ENCODE results near the gene PDP2. TPM values are rescaled to one million over a fixed set of nuclear protein-coding genes. Genes with fewer than 3 reads are reported as not detected.

The PDP2 gene
- polyA plus RNA-seq, 1 of the 3 experiments (the other 2 are of a cell fraction), result 4.7 TPM

DNA sequence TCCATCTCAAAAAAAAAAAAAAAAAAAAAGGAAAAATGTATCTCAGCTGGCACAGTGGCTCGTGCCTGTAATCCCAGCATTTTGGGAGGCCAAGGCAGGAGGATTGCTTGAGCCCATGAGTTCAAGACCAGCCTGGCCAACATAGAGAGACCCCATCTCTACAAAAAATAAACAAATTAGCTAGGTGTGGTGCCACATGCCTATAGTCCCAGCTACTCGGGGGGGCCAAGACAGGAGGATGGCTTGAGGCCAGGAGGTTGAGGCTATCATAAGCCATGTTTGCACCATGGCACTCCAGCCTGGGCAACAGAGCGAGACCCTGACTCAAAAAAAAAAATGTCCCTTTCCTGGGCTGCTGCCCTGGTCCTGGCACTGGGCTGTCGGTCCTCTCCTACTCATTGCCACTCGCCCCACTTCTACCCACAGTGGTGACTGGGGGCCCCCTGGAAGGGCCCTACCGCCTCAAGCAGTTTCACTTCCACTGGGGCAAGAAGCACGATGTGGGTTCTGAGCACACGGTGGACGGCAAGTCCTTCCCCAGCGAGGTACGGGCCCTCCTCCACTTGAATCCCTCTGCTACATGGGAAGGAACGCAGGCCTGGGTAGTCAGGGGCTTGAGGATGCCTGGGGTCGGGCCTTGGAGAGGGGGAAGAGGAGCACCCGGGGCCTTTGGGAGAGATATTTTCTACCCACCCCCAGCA lies 30.1 kb upstream of the PDP2 start:
- no peaks in the 10 kb centered on the region for H3K36me3 ChIP-seq (replicated peaks in 1 of 2; ENCODE audit: control insufficient read depth in 1 of 2, insufficient read depth in 2 of 2, low read length in 1 of 2)

More for the DNA sequence above, 30.1 kb upstream of the PDP2 start:
- Histone ChIP-seq H3K4me2 (no peak overlapping the region), H3K4me3 (ENCODE audit: low read depth in 2 of 2, low read length in 1 of 2) (no peak overlapping the region), H3K4me1 (ENCODE audit: control insufficient read depth in 1 of 2, insufficient read depth in 2 of 2, low read depth in 1 of 2, low read length in 1 of 2) (no peaks in the 10 kb centered on the region), H3K27me3 (ENCODE audit: insufficient read depth) (peaks cover 4% of the 10 kb centered on the region; the same call in 1 of the 2 replicates), H3K27ac (ENCODE audit: low read depth in 2 of 2, low read length in 1 of 2) (no peak overlapping the region), H3K9me3 (no peaks in the 10 kb centered on the region), H3K9ac (no peak overlapping the region), H2AFZ (ENCODE audit: low read depth) (no peak overlapping the region), H3K9me2 (no peaks in the 10 kb centered on the region), H3F3A (replicated peaks; ENCODE audit: insufficient read depth) (no peaks in the 10 kb centered on the region), H4K20me1 (ENCODE audit: insufficient read depth) (no peaks in the 10 kb centered on the region), H3K79me2 (ENCODE audit: insufficient read depth) (no peaks in the 10 kb centered on the region)
- 81% methylated on average over 11 of the region's 14 CpGs for WGBS (ENCODE audit: low lambda C conversion rate)
- POLR2A ChIA-PET, result no interaction called here
- CTCF ChIA-PET, result interaction anchor here (0.7 to 9.7 kb wide), 4 partner anchors 17 to 23 kb away, joined by 3 to 68 read pairs (median 16); partner anchors contain the start of gene NAE1
- no peak for DNase-seq
- TF ChIP-seq CHD2 (IDR thresholded peaks at IDR 0.05; ENCODE audit: low read length, partially characterized antibody) (no peak), SMC3 (IDR thresholded peaks at IDR 0.05; ENCODE audit: low read depth, low read length) (no peak), ELF1 (IDR thresholded peaks at IDR 0.05) (no peak), FOXJ3 (CRISPR knock-in tag; IDR thresholded peaks at IDR 0.05) (no peak), SIN3A (IDR thresholded peaks at IDR 0.05; ENCODE audit: borderline replicate concordance, low read depth, low read length) (no peak), MEF2A (IDR thresholded peaks at IDR 0.05; ENCODE audit: borderline replicate concordance, low read depth) (no peak), NFIC (IDR thresholded peaks at IDR 0.05; ENCODE audit: borderline replicate concordance) (no peak), POLR2AphosphoS5 (IDR thresholded peaks at IDR 0.05; ENCODE audit: low read depth, low read length) (no peak), RFX5 (IDR thresholded peaks at IDR 0.05; ENCODE audit: low read length) (no peak), RXRA (IDR thresholded peaks at IDR 0.05; ENCODE audit: borderline replicate concordance, low read depth) (no peak), MXI1 (IDR thresholded peaks at IDR 0.05; ENCODE audit: low read depth, low read length) (no peak), TAF1 (IDR thresholded peaks at IDR 0.05; ENCODE audit: borderline replicate concordance, low read depth, low read length) (no peak), CTCF (IDR thresholded peaks at IDR 0.05) (no peak), TCF12 (IDR thresholded peaks at IDR 0.05) (no peak), EP300 (IDR thresholded peaks at IDR 0.05; ENCODE audit: borderline replicate concordance in 1 of 2, low read depth in 1 of 2, low read length in 1 of 2) (no peak), GABPA (IDR thresholded peaks at IDR 0.05; ENCODE audit: low read depth) (no peak), RAD21 (IDR thresholded peaks at IDR 0.05; ENCODE audit: low read length) (no peak)
- TF ChIP-seq, protein P1, sequence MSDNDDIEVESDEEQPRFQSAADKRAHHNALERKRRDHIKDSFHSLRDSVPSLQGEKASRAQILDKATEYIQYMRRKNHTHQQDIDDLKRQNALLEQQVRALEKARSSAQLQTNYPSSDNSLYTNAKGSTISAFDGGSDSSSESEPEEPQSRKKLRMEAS (IDR thresholded peaks at IDR 0.05; ENCODE audit: low read depth), result no peak
- TF ChIP-seq, protein P2, sequence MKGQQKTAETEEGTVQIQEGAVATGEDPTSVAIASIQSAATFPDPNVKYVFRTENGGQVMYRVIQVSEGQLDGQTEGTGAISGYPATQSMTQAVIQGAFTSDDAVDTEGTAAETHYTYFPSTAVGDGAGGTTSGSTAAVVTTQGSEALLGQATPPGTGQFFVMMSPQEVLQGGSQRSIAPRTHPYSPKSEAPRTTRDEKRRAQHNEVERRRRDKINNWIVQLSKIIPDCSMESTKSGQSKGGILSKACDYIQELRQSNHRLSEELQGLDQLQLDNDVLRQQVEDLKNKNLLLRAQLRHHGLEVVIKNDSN (IDR thresholded peaks at IDR 0.05; ENCODE audit: borderline replicate concordance, low read depth), result no peak
